ENCODE data around the gene USH1C.

- TF ChIP-seq, protein P1, sequence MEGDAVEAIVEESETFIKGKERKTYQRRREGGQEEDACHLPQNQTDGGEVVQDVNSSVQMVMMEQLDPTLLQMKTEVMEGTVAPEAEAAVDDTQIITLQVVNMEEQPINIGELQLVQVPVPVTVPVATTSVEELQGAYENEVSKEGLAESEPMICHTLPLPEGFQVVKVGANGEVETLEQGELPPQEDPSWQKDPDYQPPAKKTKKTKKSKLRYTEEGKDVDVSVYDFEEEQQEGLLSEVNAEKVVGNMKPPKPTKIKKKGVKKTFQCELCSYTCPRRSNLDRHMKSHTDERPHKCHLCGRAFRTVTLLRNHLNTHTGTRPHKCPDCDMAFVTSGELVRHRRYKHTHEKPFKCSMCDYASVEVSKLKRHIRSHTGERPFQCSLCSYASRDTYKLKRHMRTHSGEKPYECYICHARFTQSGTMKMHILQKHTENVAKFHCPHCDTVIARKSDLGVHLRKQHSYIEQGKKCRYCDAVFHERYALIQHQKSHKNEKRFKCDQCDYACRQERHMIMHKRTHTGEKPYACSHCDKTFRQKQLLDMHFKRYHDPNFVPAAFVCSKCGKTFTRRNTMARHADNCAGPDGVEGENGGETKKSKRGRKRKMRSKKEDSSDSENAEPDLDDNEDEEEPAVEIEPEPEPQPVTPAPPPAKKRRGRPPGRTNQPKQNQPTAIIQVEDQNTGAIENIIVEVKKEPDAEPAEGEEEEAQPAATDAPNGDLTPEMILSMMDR (IDR thresholded peaks at IDR 0.05) = no peak
- TF ChIP-seq EZH2 (IDR thresholded peaks at IDR 0.05) = no peak
These were observed 84.8 kb downstream of the USH1C start for GRCh38 chr11:17459236-17459896.

Data from neural progenitor cell (in vitro differentiated cells).